Measurements from ENCODE around the gene PAPSS2. TPM values are rescaled to one million over a fixed set of nuclear protein-coding genes. Genes with fewer than 3 reads are reported as not detected.
A peak's percentile ranks its signal among the peaks of the same experiment; 100 is the strongest.

The PAPSS2 gene
- total and polyA plus RNA-seq, 2 donors from 2014 or later: 23.5 to 84.2 TPM

DNA sequence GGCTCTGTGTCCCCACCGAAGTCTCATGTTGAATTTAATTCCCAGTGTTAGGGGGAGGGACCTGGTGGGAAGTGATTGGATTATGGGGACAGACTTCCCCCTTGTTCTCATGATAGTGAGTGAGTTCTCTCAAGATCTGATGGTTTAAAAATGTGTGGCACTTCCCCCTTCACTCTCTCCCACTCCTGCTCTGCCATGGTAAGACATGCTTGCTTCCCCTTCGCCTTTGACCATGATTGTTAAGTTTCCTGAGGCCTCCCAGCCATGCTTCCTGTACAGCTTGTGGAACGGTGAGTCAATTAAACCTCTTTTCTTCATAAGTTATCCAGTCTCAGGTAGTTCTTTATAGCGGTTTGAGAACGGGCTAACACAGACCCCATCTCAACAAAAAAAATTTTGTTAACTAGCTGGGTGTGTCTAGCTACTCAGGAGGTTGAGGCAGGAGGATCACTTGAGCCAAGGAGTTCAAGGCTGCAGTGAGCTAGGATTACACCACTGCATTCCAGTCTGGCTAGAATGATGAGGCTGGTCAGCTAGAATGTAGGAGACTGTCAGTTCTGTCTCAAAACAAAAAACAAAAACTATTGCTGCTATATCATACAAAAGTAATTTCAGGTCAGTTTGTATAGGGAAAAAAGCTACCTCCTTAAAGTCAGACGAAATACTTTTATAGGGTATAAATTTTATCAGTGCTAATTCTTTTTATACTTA, 100.7 kb downstream of the PAPSS2 start:
- Histone ChIP-seq H3K9me3 (ENCODE audit: control insufficient read depth in 2 of 3, insufficient read depth in 1 of 3, low read length in 3 of 3) (no peaks in the 10 kb centered on the region), H3K4me1 (ENCODE audit: control insufficient read depth in 2 of 3, insufficient read depth in 2 of 3, low read depth in 1 of 3, low read length in 3 of 3) (no peaks in the 10 kb centered on the region), H3K27me3 (ENCODE audit: control insufficient read depth, insufficient read depth, low read length) (no peaks in the 10 kb centered on the region), H3K36me3 (ENCODE audit: control insufficient read depth in 2 of 3, insufficient read depth in 3 of 3, low read length in 3 of 3) (peaks cover 0 to 13% (median 2%) of the 10 kb centered on the region in 3 donors), H3K9ac (ENCODE audit: low read length in 3 of 3) (no peak overlapping the region), H3K4me3 (ENCODE audit: low read length in 3 of 3) (no peak overlapping the region), H3K27ac (ENCODE audit: low read depth in 2 of 2, low read length in 2 of 2) (no peak overlapping the region)
- FAIRE-seq (no peak), DNase-seq (no peak)
- TF ChIP-seq, protein P1, sequence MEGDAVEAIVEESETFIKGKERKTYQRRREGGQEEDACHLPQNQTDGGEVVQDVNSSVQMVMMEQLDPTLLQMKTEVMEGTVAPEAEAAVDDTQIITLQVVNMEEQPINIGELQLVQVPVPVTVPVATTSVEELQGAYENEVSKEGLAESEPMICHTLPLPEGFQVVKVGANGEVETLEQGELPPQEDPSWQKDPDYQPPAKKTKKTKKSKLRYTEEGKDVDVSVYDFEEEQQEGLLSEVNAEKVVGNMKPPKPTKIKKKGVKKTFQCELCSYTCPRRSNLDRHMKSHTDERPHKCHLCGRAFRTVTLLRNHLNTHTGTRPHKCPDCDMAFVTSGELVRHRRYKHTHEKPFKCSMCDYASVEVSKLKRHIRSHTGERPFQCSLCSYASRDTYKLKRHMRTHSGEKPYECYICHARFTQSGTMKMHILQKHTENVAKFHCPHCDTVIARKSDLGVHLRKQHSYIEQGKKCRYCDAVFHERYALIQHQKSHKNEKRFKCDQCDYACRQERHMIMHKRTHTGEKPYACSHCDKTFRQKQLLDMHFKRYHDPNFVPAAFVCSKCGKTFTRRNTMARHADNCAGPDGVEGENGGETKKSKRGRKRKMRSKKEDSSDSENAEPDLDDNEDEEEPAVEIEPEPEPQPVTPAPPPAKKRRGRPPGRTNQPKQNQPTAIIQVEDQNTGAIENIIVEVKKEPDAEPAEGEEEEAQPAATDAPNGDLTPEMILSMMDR (IDR thresholded peaks at IDR 0.05; ENCODE audit: borderline replicate concordance, extremely low read depth, insufficient read depth): no peak
- intact Hi-C loops (cut with DNase I): no loop called here

DNA sequence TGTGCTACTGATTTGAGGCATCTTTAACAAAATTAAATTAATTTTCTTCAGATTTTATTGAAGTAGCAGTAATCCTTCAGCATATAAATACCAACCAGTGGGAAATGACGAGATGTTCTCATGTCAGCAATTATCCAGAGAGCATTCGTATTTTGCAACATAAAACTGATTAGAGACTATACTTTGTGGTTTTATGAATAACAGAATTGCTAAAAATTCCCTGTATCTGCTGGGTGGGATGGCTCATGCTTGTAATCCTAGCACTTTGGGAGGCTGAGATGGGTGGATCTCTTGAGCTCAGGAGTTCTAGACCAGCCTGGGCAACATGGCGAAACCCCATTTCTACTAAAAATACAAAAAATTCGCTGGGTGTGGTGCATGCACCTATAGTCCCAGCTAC, 101.5 kb downstream of the PAPSS2 start:
- no peaks in the 10 kb centered on the region for H3K9me3 ChIP-seq (ENCODE audit: control insufficient read depth in 2 of 3, insufficient read depth in 1 of 3, low read length in 3 of 3)
- H3K9ac ChIP-seq (ENCODE audit: low read length in 3 of 3): no peak overlapping the region
- no peak overlapping the region for H3K4me3 ChIP-seq (ENCODE audit: low read length in 3 of 3)
- DNase-seq: no peak
- intact Hi-C loops (cut with DNase I): no loop called here
- TF ChIP-seq, protein P1 (IDR thresholded peaks at IDR 0.05; ENCODE audit: borderline replicate concordance, extremely low read depth, insufficient read depth): no peak
- FAIRE-seq: no peak
- H3K36me3 ChIP-seq (ENCODE audit: control insufficient read depth in 2 of 3, insufficient read depth in 3 of 3, low read length in 3 of 3): peaks cover 0 to 13% (median 0%) of the 10 kb centered on the region in 3 donors
- no peaks in the 10 kb centered on the region for H3K4me1 ChIP-seq (ENCODE audit: control insufficient read depth in 2 of 3, insufficient read depth in 2 of 3, low read depth in 1 of 3, low read length in 3 of 3)
- no peaks in the 10 kb centered on the region for H3K27me3 ChIP-seq (ENCODE audit: control insufficient read depth, insufficient read depth, low read length)
- no peak overlapping the region for H3K27ac ChIP-seq (ENCODE audit: low read depth in 2 of 2, low read length in 2 of 2)

DNA sequence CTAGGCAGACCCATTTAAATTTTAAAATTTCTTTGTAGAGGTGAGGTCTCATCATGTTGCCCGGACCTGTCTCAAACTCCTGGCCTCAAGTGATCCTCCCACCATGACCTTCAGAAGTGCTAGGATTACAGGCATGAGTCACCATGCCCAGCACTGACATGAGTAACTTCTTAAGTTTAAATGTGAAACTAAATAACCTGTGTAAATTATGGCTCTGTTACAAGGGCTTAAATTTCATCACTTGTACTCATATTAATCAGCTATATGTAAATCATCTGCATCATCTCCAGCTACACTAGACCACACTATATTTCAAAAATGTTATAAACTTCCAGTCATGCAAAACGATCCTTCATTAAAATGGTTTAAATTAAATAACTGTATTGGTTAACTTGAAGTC, 102.2 kb downstream of the PAPSS2 start:
- no peaks in the 10 kb centered on the region for H3K27me3 ChIP-seq (ENCODE audit: control insufficient read depth, insufficient read depth, low read length)
- intact Hi-C loops (cut with DNase I): no loop called here
- peak in 1 of 5 donors; percentile 23 for DNase-seq
- FAIRE-seq: no peak
- H3K36me3 ChIP-seq (ENCODE audit: control insufficient read depth in 2 of 3, insufficient read depth in 3 of 3, low read length in 3 of 3): peaks cover 0 to 13% (median 0%) of the 10 kb centered on the region in 3 donors
- no peak overlapping the region for H3K9ac ChIP-seq (ENCODE audit: low read length in 3 of 3)
- TF ChIP-seq, protein P1 (IDR thresholded peaks at IDR 0.05; ENCODE audit: borderline replicate concordance, extremely low read depth, insufficient read depth): no peak
- H3K27ac ChIP-seq (ENCODE audit: low read depth in 2 of 2, low read length in 2 of 2): no peak overlapping the region
- H3K4me3 ChIP-seq (ENCODE audit: low read length in 3 of 3): no peak overlapping the region
- H3K4me1 ChIP-seq (ENCODE audit: control insufficient read depth in 2 of 3, insufficient read depth in 2 of 3, low read depth in 1 of 3, low read length in 3 of 3): no peaks in the 10 kb centered on the region
- H3K9me3 ChIP-seq (ENCODE audit: control insufficient read depth in 2 of 3, insufficient read depth in 1 of 3, low read length in 3 of 3): no peaks in the 10 kb centered on the region
